NAMALWA (cell line): ENCODE measurements around the gene OR2D3.
"Not testable (repeated sequence)": the region's sequence is repeated elsewhere in the genome, so short reads cannot be mapped to it uniquely, and the experiment has no call there.

Experiments used
- DNase-seq: peaks from one replicate; pipeline ENCODE4 v3.0.0-alpha.2; 2015; ENCODE audit warnings: low spot score

The OR2D3 gene

GRCh38 chr11:6927030-6927617, 6.3 kb downstream of the OR2D3 start:
- DNase-seq: peak; percentile 39

- DNase-seq: no peak
These were observed 8.1 kb downstream of the OR2D3 start for GRCh38 chr11:6928916-6929315.

- DNase-seq: no peak
These were observed 10.4 kb downstream of the OR2D3 start for GRCh38 chr11:6931146-6931713.

- no peak for DNase-seq
These were observed 11.3 kb downstream of the OR2D3 start for GRCh38 chr11:6932145-6932544.

GRCh38 chr11:6941970-6942369, 21.2 kb downstream of the OR2D3 start:
- peak; percentile 2 for DNase-seq

- DNase-seq: no peak
These were observed 22.3 kb downstream of the OR2D3 start for GRCh38 chr11:6943131-6943530.

GRCh38 chr11:6954248-6954647, 33.4 kb downstream of the OR2D3 start:
- not testable (repeated sequence) for DNase-seq

- no peak for DNase-seq
These were observed 41.3 kb downstream of the OR2D3 start for GRCh38 chr11:6962141-6962540.

GRCh38 chr11:6962673-6963072, 41.9 kb downstream of the OR2D3 start:
- no peak for DNase-seq

GRCh38 chr11:6968816-6969215, 48.0 kb downstream of the OR2D3 start:
- no peak for DNase-seq

GRCh38 chr11:6969854-6970253, 49.1 kb downstream of the OR2D3 start:
- DNase-seq: not testable (repeated sequence)
